Activated CD4-positive, alpha-beta T cell treated with anti-CD3 and anti-CD28 coated beads for 1 hour (primary cell): ENCODE data around the gene VARS2.
"Not testable (repeated sequence)": the region's sequence is repeated elsewhere in the genome, so short reads cannot be mapped to it uniquely, and the experiment has no call there.

Source experiments
- DNase-seq: peaks from one replicate; pipeline ENCODE4 v3.0.0-alpha.2; 2020

Gene VARS2

GRCh38 chr6:30966154-30966553 lies 52.1 kb downstream of the VARS2 start:
- DNase-seq = no peak

- not testable (repeated sequence) for DNase-seq
Measured at GRCh38 chr6:30969171-30969570, 55.1 kb downstream of the VARS2 start.

- DNase-seq = no peak
Measured at GRCh38 chr6:30970946-30971345, 56.9 kb downstream of the VARS2 start.

GRCh38 chr6:30972816-30973215 lies 58.8 kb downstream of the VARS2 start:
- DNase-seq = no peak

GRCh38 chr6:30974490-30975252 lies 60.6 kb downstream of the VARS2 start:
- DNase-seq = no peak
